ENCODE data around the gene DIPK1C. TPM values are rescaled to one million over a fixed set of nuclear protein-coding genes. Genes with fewer than 3 reads are reported as not detected.

The DIPK1C gene
- total RNA-seq, 1 donor from 2014 or later, result not detected

GRCh38 chr18:74500372-74500771, 43.3 kb upstream of the DIPK1C start:
- H3K36me3 Mint-ChIP-seq (ENCODE audit: low read depth), result peaks cover 8% of the 10 kb centered on the region
- H3K27me3 Mint-ChIP-seq (ENCODE audit: low read depth), result no peaks in the 10 kb centered on the region
- H3K4me1 Mint-ChIP-seq (ENCODE audit: low read depth), result peaks cover 27% of the 10 kb centered on the region
- H3K27ac Mint-ChIP-seq (ENCODE audit: unreplicated experiment), result no peak overlapping the region
- TF ChIP-seq CTCF (IDR thresholded peaks at IDR 0.05), result no peak
- peak overlapping the region; percentile 31 for H3K4me3 Mint-ChIP-seq (ENCODE audit: unreplicated experiment)
- no peaks in the 10 kb centered on the region for H3K9me3 Mint-ChIP-seq (ENCODE audit: low read depth)
- no peak for DNase-seq (ENCODE audit: low spot score)

- peaks cover 8% of the 10 kb centered on the region for H3K36me3 Mint-ChIP-seq (ENCODE audit: low read depth)
- H3K27me3 Mint-ChIP-seq (ENCODE audit: low read depth), result no peaks in the 10 kb centered on the region
- H3K9me3 Mint-ChIP-seq (ENCODE audit: low read depth), result no peaks in the 10 kb centered on the region
- no peak for TF ChIP-seq CTCF (IDR thresholded peaks at IDR 0.05)
- peak overlapping the region; percentile 27 for H3K4me3 Mint-ChIP-seq (ENCODE audit: unreplicated experiment)
- peaks cover 28% of the 10 kb centered on the region for H3K4me1 Mint-ChIP-seq (ENCODE audit: low read depth)
- DNase-seq (ENCODE audit: low spot score), result no peak
- H3K27ac Mint-ChIP-seq (ENCODE audit: unreplicated experiment), result peak overlapping the region; percentile 79
Observed at GRCh38 chr18:74499633-74500032, 42.5 kb upstream of the DIPK1C start.

GRCh38 chr18:74498712-74499627, 41.9 kb upstream of the DIPK1C start:
- Mint-ChIP-seq H3K27me3 (ENCODE audit: low read depth) (no peaks in the 10 kb centered on the region), H3K9me3 (ENCODE audit: low read depth) (no peaks in the 10 kb centered on the region), H3K4me1 (ENCODE audit: low read depth) (peaks cover 28% of the 10 kb centered on the region), H3K36me3 (ENCODE audit: low read depth) (peaks cover 8% of the 10 kb centered on the region), H3K27ac (ENCODE audit: unreplicated experiment) (peak overlapping the region; percentile 79), H3K4me3 (ENCODE audit: unreplicated experiment) (no peak overlapping the region)
- no peak for DNase-seq (ENCODE audit: low spot score)
- TF ChIP-seq CTCF (IDR thresholded peaks at IDR 0.05), result no peak

GRCh38 chr18:74497778-74498177, 40.7 kb upstream of the DIPK1C start:
- no peaks in the 10 kb centered on the region for H3K9me3 Mint-ChIP-seq (ENCODE audit: low read depth)
- TF ChIP-seq CTCF (IDR thresholded peaks at IDR 0.05), result no peak
- DNase-seq (ENCODE audit: low spot score), result no peak
- H3K4me1 Mint-ChIP-seq (ENCODE audit: low read depth), result peaks cover 28% of the 10 kb centered on the region
- peaks cover 3% of the 10 kb centered on the region for H3K36me3 Mint-ChIP-seq (ENCODE audit: low read depth)
- H3K27me3 Mint-ChIP-seq (ENCODE audit: low read depth), result no peaks in the 10 kb centered on the region
- H3K4me3 Mint-ChIP-seq (ENCODE audit: unreplicated experiment), result no peak overlapping the region
- no peak overlapping the region for H3K27ac Mint-ChIP-seq (ENCODE audit: unreplicated experiment)

- Mint-ChIP-seq H3K4me3 (ENCODE audit: unreplicated experiment) (peak overlapping the region; percentile 92), H3K9me3 (ENCODE audit: low read depth) (no peaks in the 10 kb centered on the region), H3K27me3 (ENCODE audit: low read depth) (no peaks in the 10 kb centered on the region)
Observed at GRCh38 chr18:74497324-74497676, 40.2 kb upstream of the DIPK1C start.

More at GRCh38 chr18:74497324-74497676, 40.2 kb upstream of the DIPK1C start:
- no peak for DNase-seq (ENCODE audit: low spot score)
- H3K36me3 Mint-ChIP-seq (ENCODE audit: low read depth), result peaks cover 3% of the 10 kb centered on the region
- no peak for TF ChIP-seq CTCF (IDR thresholded peaks at IDR 0.05)
- peaks cover 28% of the 10 kb centered on the region for H3K4me1 Mint-ChIP-seq (ENCODE audit: low read depth)
- H3K27ac Mint-ChIP-seq (ENCODE audit: unreplicated experiment), result peak overlapping the region; percentile 38
